Measurements from ENCODE around the gene HAO2. TPM values are rescaled to one million over a fixed set of nuclear protein-coding genes. Genes with fewer than 3 reads are reported as not detected.

The HAO2 gene
- total and polyA plus RNA-seq, 2 experiments from 2014 or later: not detected

GRCh38 chr1:119327450-119328155 lies 41.0 kb upstream of the HAO2 start:
- no peak overlapping the region for H3K27ac Mint-ChIP-seq

GRCh38 chr1:119329541-119330461 lies 38.8 kb upstream of the HAO2 start:
- ATAC-seq: no peak
- no peak for TF ChIP-seq REST (IDR thresholded peaks at IDR 0.05; ENCODE audit: unreplicated experiment)

More at GRCh38 chr1:119327450-119328155, 41.0 kb upstream of the HAO2 start:
- TF ChIP-seq CTCF (conservative IDR thresholded peaks at IDR 0.05; ENCODE audit: low read depth in 2 of 2): peak; percentile 72 to 86
- no peak for TF ChIP-seq ZNF114 (CRISPR knock-in tag; IDR thresholded peaks at IDR 0.05)
- Mint-ChIP-seq H3K9me3 (peaks cover 2% of the 10 kb centered on the region; the same call in 1 of the 3 replicates), H3K27me3 (ENCODE audit: insufficient read depth, low read depth, poor library complexity) (peaks cover 19% of the 10 kb centered on the region), H3K4me3 (peak overlapping the region; percentile 67), H3K4me1 (peaks cover 76% of the 10 kb centered on the region), H3K36me3 (ENCODE audit: low read depth) (peaks cover 3% of the 10 kb centered on the region; the same call in 2 of the 3 replicates)
- Histone ChIP-seq H4K20me1 (replicated peaks; ENCODE audit: insufficient read depth) (no peaks in the 10 kb centered on the region), H3K9me2 (ENCODE audit: insufficient read depth) (0 out of 2 replicates have a peak, but pooled peaks cover 10% of the 10 kb centered on the region), H2AFZ (peak overlapping the region; percentile 2; the same call in 1 of the 2 replicates), H3K4me2 (peak overlapping the region; percentile 80), H3K4me3 (peak overlapping the region; percentile 53), H3F3A (replicated peaks; ENCODE audit: low read depth) (peaks cover 7% of the 10 kb centered on the region; the same call in 1 of the 2 replicates), H3K4me1 (ENCODE audit: insufficient read depth) (peaks cover 54% of the 10 kb centered on the region), H3K27ac (ENCODE audit: low read depth) (no peak overlapping the region), H3K36me3 (ENCODE audit: insufficient read depth) (no peaks in the 10 kb centered on the region), H3K27me3 (ENCODE audit: insufficient read depth) (no peaks in the 10 kb centered on the region), H3K79me2 (replicated peaks; ENCODE audit: insufficient read depth) (peaks cover 4% of the 10 kb centered on the region; the same call in 1 of the 2 replicates)
- ATAC-seq (peak; percentile 73), DNase-seq (ENCODE audit: low spot score) (peak; percentile 78)

More at GRCh38 chr1:119329541-119330461, 38.8 kb upstream of the HAO2 start:
- H3K27me3 ChIP-seq (ENCODE audit: insufficient read depth): no peaks in the 10 kb centered on the region
- H3K4me1 ChIP-seq (ENCODE audit: insufficient read depth): peaks cover 56% of the 10 kb centered on the region
- peaks cover 12% of the 10 kb centered on the region for H3F3A ChIP-seq (replicated peaks; ENCODE audit: low read depth)
- no peaks in the 10 kb centered on the region for H3K36me3 ChIP-seq (ENCODE audit: insufficient read depth)
- no peak for DNase-seq (ENCODE audit: low spot score)
- Mint-ChIP-seq H3K4me3 (no peak overlapping the region), H3K9me3 (peaks cover 15% of the 10 kb centered on the region), H3K4me1 (peaks cover 75% of the 10 kb centered on the region), H3K27ac (no peak overlapping the region), H3K27me3 (ENCODE audit: insufficient read depth, low read depth, poor library complexity) (peaks cover 14% of the 10 kb centered on the region), H3K36me3 (ENCODE audit: low read depth) (peaks cover 17% of the 10 kb centered on the region)
- 0 out of 2 replicates have a peak, but pooled peaks cover 10% of the 10 kb centered on the region for H3K9me2 ChIP-seq (ENCODE audit: insufficient read depth)
- H3K27ac ChIP-seq (ENCODE audit: low read depth): peak overlapping the region; percentile 97; the same call in 1 of the 2 replicates
- H3K4me3 ChIP-seq: no peak overlapping the region
- no peaks in the 10 kb centered on the region for H4K20me1 ChIP-seq (replicated peaks; ENCODE audit: insufficient read depth)
- H2AFZ ChIP-seq: no peak overlapping the region
- H3K79me2 ChIP-seq (replicated peaks; ENCODE audit: insufficient read depth): peaks cover 4% of the 10 kb centered on the region; the same call in 1 of the 2 replicates
- H3K4me2 ChIP-seq: no peak overlapping the region
